Smooth muscle cell (in vitro differentiated cells): Measurements from ENCODE around the gene GPBP1. TPM values are rescaled to one million over a fixed set of nuclear protein-coding genes. Genes with fewer than 3 reads are reported as not detected.

Experiments
- DNase-seq: peaks from one replicate; lab custom pipeline; 2025; ENCODE audit not compliant: unreplicated experiment; lab: John Stamatoyannopoulos, UW
- H2AFZ ChIP-seq: fragments of 200-600 bp; sonication (generic); 2 replicates; pipeline ENCODE4 v1.6.0; 2016; ENCODE audit warnings: antibody characterized with exemption, low read depth, mild to moderate bottlenecking
- H3F3A ChIP-seq: fragments of 200-600 bp; sonication (generic); 2 replicates; pipeline ENCODE4 v1.6.0; 2017; ENCODE audit warnings: antibody characterized with exemption, low read depth
- H3K27ac ChIP-seq: fragments of 200-600 bp; sonication (generic); 2 replicates; pipeline ENCODE4 v1.5.1; 2016; ENCODE audit warnings: low read depth, mild to moderate bottlenecking
- H3K27me3 ChIP-seq: fragments of 200-600 bp; sonication (generic); 2 replicates; pipeline ENCODE4 v1.6.1; 2016; ENCODE audit warnings: low read depth, mild to moderate bottlenecking
- H3K36me3 ChIP-seq: fragments of 200-600 bp; sonication (generic); 2 replicates; pipeline ENCODE4 v1.5.1; 2016; ENCODE audit warnings: low read depth
- H3K4me1 ChIP-seq: fragments of 200-600 bp; sonication (generic); 2 replicates; pipeline ENCODE4 v1.5.1; 2016; ENCODE audit warnings: low read depth
- H3K4me2 ChIP-seq: fragments of 200-600 bp; sonication (generic); 2 replicates; pipeline ENCODE4 v1.6.0; 2016; ENCODE audit warnings: mild to moderate bottlenecking
- H3K4me3 ChIP-seq: fragments of 200-600 bp; sonication (generic); 2 replicates; pipeline ENCODE4 v1.5.1; 2016; ENCODE audit warnings: mild to moderate bottlenecking
- H3K79me2 ChIP-seq: fragments of 200-600 bp; sonication (generic); 2 replicates; pipeline ENCODE4 v1.6.0; 2016; ENCODE audit warnings: low read depth, mild to moderate bottlenecking
- H3K9ac ChIP-seq: fragments of 200-600 bp; sonication (generic); 2 replicates; pipeline ENCODE4 v1.6.0; 2016; ENCODE audit warnings: low read depth
- H3K9me3 ChIP-seq: fragments of 200-600 bp; sonication (generic); replicated peaks from 2 replicates; pipeline ENCODE4 v1.5.1; 2016; ENCODE audit warnings: low read depth
- H4K20me1 ChIP-seq: fragments of 200-600 bp; sonication (generic); 2 replicates; pipeline ENCODE4 v1.6.0; 2016; ENCODE audit warnings: low read depth
- WGBS: methylation state at CpG from one replicate; pipeline ENCODE4 v1.1.7; 2016; ENCODE audit warnings: low lambda C conversion rate; 5-methylcytosine and 5-hydroxymethylcytosine counted together
- polyA plus RNA-seq: library from polyadenylated mRNA; unstranded; fragments of >200 nt; fragmentation: Nextera tagmentation; extraction: Ambion mirVana; gene quantifications from 2 replicates; pipeline ENCODE4 v1.2.1, GENCODE V29; 2016
- total RNA-seq: library from RNA; depleted of rRNA; stranded (reverse); fragments of >200 nt; gene quantifications from 2 replicates; pipeline ENCODE4 v1.2.3, GENCODE V29; 2014
- TF ChIP-seq, protein P1 (sequence below): fragments of 200-600 bp; sonication (generic); IDR thresholded peaks from 2 replicates; pipeline ENCODE4 v1.5.1; 2017; ENCODE audit warnings: borderline replicate concordance, mild to moderate bottlenecking, antibody characterized with exemption; ENCODE audit not compliant: insufficient read depth, poor library complexity, severe bottlenecking

GPBP1 gene
- total and polyA plus RNA-seq, 2 experiments from 2014 or later, result 45.4 to 78.8 TPM

DNA sequence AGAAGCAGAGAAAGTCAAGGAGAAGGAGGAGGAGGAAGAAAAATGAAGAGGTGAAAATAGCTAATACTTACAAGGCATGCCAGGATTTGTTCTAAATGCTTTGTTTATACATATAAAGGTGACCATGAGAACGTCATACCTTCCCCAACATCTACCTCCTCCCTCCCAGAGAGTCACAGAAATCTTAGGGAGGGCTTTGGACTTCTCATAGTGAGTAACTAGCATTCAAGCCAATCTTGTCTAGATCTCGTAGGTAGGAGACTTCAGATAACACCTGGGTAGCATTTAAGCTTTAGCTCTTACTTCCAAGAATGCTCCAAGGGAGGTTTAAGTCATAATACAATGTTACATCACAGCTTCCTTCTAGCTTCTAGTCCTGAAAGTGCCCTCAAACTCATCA lies 36.5 kb upstream of the GPBP1 start:
- no peak overlapping the region for H3K9ac ChIP-seq
- no peaks in the 10 kb centered on the region for H3K36me3 ChIP-seq

DNA sequence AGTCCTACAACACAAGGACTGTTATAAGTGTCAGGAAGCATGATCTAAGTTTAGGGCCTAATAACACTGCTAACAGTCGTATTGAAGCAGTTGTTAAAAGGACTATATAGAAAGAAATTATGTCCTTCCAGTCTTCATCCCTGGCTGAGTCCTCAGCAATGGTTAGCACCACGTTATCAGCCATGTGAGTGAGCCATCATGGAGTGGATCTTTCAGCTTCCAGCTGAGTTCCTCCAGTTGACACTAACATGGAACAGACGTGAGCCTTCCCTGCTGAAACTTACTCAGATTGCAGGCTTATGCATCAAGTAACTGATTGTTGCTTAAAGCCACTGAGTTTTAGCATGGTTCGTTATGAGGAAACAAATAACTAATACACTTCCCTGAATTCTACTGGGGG lies 21.5 kb upstream of the GPBP1 start:
- Histone ChIP-seq H3K9me3 (no peaks in the 10 kb centered on the region), H3K4me1 (no peaks in the 10 kb centered on the region), H3K4me3 (no peak overlapping the region), H3K79me2 (no peaks in the 10 kb centered on the region), H3F3A (no peaks in the 10 kb centered on the region), H3K9ac (no peak overlapping the region), H3K27me3 (no peaks in the 10 kb centered on the region), H4K20me1 (no peaks in the 10 kb centered on the region), H3K36me3 (no peaks in the 10 kb centered on the region), H2AFZ (no peak overlapping the region), H3K27ac (no peak overlapping the region), H3K4me2 (no peak overlapping the region)
- WGBS, result 36% methylated on average over 4 of the region's 4 CpGs
- no peak for DNase-seq
- TF ChIP-seq, protein P1, sequence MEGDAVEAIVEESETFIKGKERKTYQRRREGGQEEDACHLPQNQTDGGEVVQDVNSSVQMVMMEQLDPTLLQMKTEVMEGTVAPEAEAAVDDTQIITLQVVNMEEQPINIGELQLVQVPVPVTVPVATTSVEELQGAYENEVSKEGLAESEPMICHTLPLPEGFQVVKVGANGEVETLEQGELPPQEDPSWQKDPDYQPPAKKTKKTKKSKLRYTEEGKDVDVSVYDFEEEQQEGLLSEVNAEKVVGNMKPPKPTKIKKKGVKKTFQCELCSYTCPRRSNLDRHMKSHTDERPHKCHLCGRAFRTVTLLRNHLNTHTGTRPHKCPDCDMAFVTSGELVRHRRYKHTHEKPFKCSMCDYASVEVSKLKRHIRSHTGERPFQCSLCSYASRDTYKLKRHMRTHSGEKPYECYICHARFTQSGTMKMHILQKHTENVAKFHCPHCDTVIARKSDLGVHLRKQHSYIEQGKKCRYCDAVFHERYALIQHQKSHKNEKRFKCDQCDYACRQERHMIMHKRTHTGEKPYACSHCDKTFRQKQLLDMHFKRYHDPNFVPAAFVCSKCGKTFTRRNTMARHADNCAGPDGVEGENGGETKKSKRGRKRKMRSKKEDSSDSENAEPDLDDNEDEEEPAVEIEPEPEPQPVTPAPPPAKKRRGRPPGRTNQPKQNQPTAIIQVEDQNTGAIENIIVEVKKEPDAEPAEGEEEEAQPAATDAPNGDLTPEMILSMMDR, result no peak

More for the DNA sequence above, 36.5 kb upstream of the GPBP1 start:
- H3K9me3 ChIP-seq, result no peaks in the 10 kb centered on the region
- H3K4me2 ChIP-seq, result no peak overlapping the region
- no peaks in the 10 kb centered on the region for H3F3A ChIP-seq
- 73% methylated on average over 2 of the region's 2 CpGs for WGBS
- no peak overlapping the region for H2AFZ ChIP-seq
- no peaks in the 10 kb centered on the region for H4K20me1 ChIP-seq
- no peaks in the 10 kb centered on the region for H3K27me3 ChIP-seq
- DNase-seq, result no peak
- H3K4me1 ChIP-seq, result no peaks in the 10 kb centered on the region
- TF ChIP-seq, protein P1, result no peak
- H3K4me3 ChIP-seq, result no peak overlapping the region
- no peak overlapping the region for H3K27ac ChIP-seq
- no peaks in the 10 kb centered on the region for H3K79me2 ChIP-seq

DNA sequence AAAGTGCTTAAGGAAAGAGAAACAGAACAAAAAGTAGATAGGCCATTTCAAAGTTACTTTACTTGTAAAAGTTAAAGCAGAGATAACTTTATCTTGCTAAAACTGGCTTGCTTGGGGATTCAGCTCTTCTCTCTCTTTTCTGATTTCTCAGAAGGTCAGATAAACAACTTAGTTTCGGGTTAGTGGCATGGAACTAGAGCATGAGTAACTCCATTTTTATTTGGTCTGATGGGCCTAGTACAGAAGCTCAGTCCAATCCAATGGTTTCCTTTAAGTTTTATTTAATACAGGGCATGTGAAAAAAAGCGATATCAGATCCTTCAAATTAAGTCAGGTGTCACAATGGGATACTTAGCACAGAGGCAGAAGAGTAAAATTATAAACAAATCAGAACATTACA lies 18.8 kb upstream of the GPBP1 start:
- Histone ChIP-seq H3K27me3 (no peaks in the 10 kb centered on the region), H3K4me3 (no peak overlapping the region), H3K9me3 (no peaks in the 10 kb centered on the region), H2AFZ (no peak overlapping the region), H3F3A (no peaks in the 10 kb centered on the region), H3K4me2 (no peak overlapping the region), H3K79me2 (no peaks in the 10 kb centered on the region), H3K9ac (no peak overlapping the region), H3K36me3 (no peaks in the 10 kb centered on the region), H4K20me1 (no peaks in the 10 kb centered on the region), H3K4me1 (no peaks in the 10 kb centered on the region), H3K27ac (no peak overlapping the region)
- WGBS, result 64% methylated on average over 2 of the region's 2 CpGs
- DNase-seq, result no peak
- TF ChIP-seq, protein P1, result no peak

DNA sequence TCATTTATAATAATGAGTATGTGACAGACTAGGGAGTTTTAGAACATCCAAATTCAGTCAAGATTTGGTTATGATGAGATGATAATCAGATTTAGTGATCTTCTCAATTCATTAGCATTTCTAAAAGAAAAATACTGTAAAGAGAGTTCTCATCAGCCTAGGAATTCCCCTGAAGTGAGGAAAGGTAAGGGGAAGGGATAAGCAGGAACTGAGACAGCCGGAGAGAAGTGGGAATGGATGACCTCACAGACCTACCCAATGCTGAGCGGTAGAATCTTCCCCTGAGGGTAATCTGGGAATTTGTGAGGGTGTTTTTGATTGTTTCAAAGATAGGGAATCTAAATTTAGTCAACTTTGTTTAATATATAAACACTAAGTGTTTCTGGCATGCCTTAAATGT lies 16.7 kb upstream of the GPBP1 start:
- H3K27ac ChIP-seq, result no peak overlapping the region
- no peak overlapping the region for H3K9ac ChIP-seq
- 40% methylated on average over 2 of the region's 2 CpGs for WGBS
- H3K4me3 ChIP-seq, result no peak overlapping the region
- H3K27me3 ChIP-seq, result no peaks in the 10 kb centered on the region
- H2AFZ ChIP-seq, result no peak overlapping the region
- no peak for DNase-seq
- H3K4me1 ChIP-seq, result no peaks in the 10 kb centered on the region
- H3K9me3 ChIP-seq, result no peaks in the 10 kb centered on the region
- H4K20me1 ChIP-seq, result no peaks in the 10 kb centered on the region
- H3K36me3 ChIP-seq, result no peaks in the 10 kb centered on the region
- no peaks in the 10 kb centered on the region for H3K79me2 ChIP-seq
- TF ChIP-seq, protein P1, result no peak
- no peak overlapping the region for H3K4me2 ChIP-seq
- H3F3A ChIP-seq, result no peaks in the 10 kb centered on the region
